Measurements from ENCODE around the gene RGS8. TPM values are rescaled to one million over a fixed set of nuclear protein-coding genes. Genes with fewer than 3 reads are reported as not detected.

The RGS8 gene
- total RNA-seq (2022) (not detected in 2 replicates), Bru-seq, nascent RNA (percentile 7 among the genes with signal in this experiment), BruChase-seq, experiment 1, labeled RNA remaining after a 6-hour chase (percentile 10 among the genes with signal in this experiment), BruChase-seq, experiment 2, labeled RNA remaining after a 2-hour chase (percentile 8 among the genes with signal in this experiment)
- long read RNA-seq: 0 reads

- intact Hi-C loops (cut with micrococcal nuclease): loop anchor here (5.0 kb wide), 1 partner anchor 82 kb away; the partner anchor contains the start of gene RGS16
- H3K27me3 Mint-ChIP-seq (ENCODE audit: insufficient read depth, unreplicated experiment): no peaks in the 10 kb centered on the region
- no peak for TF ChIP-seq CTCF (IDR thresholded peaks at IDR 0.05; ENCODE audit: unreplicated experiment)
- no peak for DNase-seq (ENCODE audit: unreplicated experiment)
- no peaks in the 10 kb centered on the region for H3K36me3 Mint-ChIP-seq (ENCODE audit: insufficient read depth, unreplicated experiment)
- ChIA-PET CTCF (interaction anchor here (0.6 kb wide), 2 partner anchors 16 to 98 kb away, joined by 3 to 4 read pairs; no protein-coding TSS in a partner anchor), POLR2A (no interaction called here)
- no peaks in the 10 kb centered on the region for H3K9me3 Mint-ChIP-seq (ENCODE audit: unreplicated experiment)
- no TSS peak for BruUV-seq (replicated peaks)
- H3K27ac Mint-ChIP-seq (ENCODE audit: low read depth, unreplicated experiment): no peak within 1 kb of the TSS
- peaks cover 23% of the 10 kb centered on the region for H3K4me1 Mint-ChIP-seq (ENCODE audit: insufficient read depth, unreplicated experiment)
- H3K4me3 Mint-ChIP-seq (ENCODE audit: unreplicated experiment): no peak within 1 kb of the TSS
These were observed at the start of gene RGS8 for GRCh38 chr1:182684116-182684828. TSS of gene RGS8 (minus strand) at chr1:182684587. CDS start at chr1:182669649, 14,938 bp downstream.

- CTCF ChIA-PET: interaction anchor here (0.5 to 1.5 kb wide), 2 partner anchors 51 to 1066 kb away, joined by 3 read pairs; no protein-coding TSS in a partner anchor
- DNase-seq (ENCODE audit: unreplicated experiment): no peak
- BruUV-seq (replicated peaks): no TSS peak
These were observed 47.6 kb upstream of the RGS8 start for GRCh38 chr1:182731852-182732575.

GRCh38 chr1:182726912-182727311 lies 42.5 kb upstream of the RGS8 start:
- intact Hi-C loops (cut with micrococcal nuclease): no loop called here
- peaks cover 15% of the 10 kb centered on the region for H3K27me3 Mint-ChIP-seq (ENCODE audit: insufficient read depth, unreplicated experiment)
- no peak for TF ChIP-seq CTCF (IDR thresholded peaks at IDR 0.05; ENCODE audit: unreplicated experiment)
- no peak overlapping the region for H3K27ac Mint-ChIP-seq (ENCODE audit: low read depth, unreplicated experiment)
- no peak for DNase-seq (ENCODE audit: unreplicated experiment)
- no TSS peak for BruUV-seq (replicated peaks)
- H3K4me1 Mint-ChIP-seq (ENCODE audit: insufficient read depth, unreplicated experiment): no peaks in the 10 kb centered on the region
- CTCF ChIA-PET: interaction anchor here (0.5 to 0.7 kb wide), 2 partner anchors 58 to 79 kb away, joined by 3 to 4 read pairs; no protein-coding TSS in a partner anchor
- H3K9me3 Mint-ChIP-seq (ENCODE audit: unreplicated experiment): no peaks in the 10 kb centered on the region
- POLR2A ChIA-PET: interaction anchor here (0.6 kb wide), 2 partner anchors 213 to 899 kb away, joined by 3 read pairs; no protein-coding TSS in a partner anchor
- no peaks in the 10 kb centered on the region for H3K36me3 Mint-ChIP-seq (ENCODE audit: insufficient read depth, unreplicated experiment)
- H3K4me3 Mint-ChIP-seq (ENCODE audit: unreplicated experiment): no peak overlapping the region

More at GRCh38 chr1:182731852-182732575, 47.6 kb upstream of the RGS8 start:
- Mint-ChIP-seq H3K4me1 (ENCODE audit: insufficient read depth, unreplicated experiment) (no peaks in the 10 kb centered on the region), H3K36me3 (ENCODE audit: insufficient read depth, unreplicated experiment) (no peaks in the 10 kb centered on the region), H3K9me3 (ENCODE audit: unreplicated experiment) (no peaks in the 10 kb centered on the region), H3K27ac (ENCODE audit: low read depth, unreplicated experiment) (no peak overlapping the region), H3K27me3 (ENCODE audit: insufficient read depth, unreplicated experiment) (peaks cover 15% of the 10 kb centered on the region), H3K4me3 (ENCODE audit: unreplicated experiment) (no peak overlapping the region)
- TF ChIP-seq CTCF (IDR thresholded peaks at IDR 0.05; ENCODE audit: unreplicated experiment): no peak
- intact Hi-C loops (cut with micrococcal nuclease): no loop called here
- POLR2A ChIA-PET: no interaction called here
